PFSK-1 (cell line): Measurements from ENCODE around the gene DUS1L.

Source experiments
- FOXP2 ChIP-seq: optimal IDR thresholded peaks from 2 replicates; pipeline ENCODE3; 2011; ENCODE audit warnings: borderline replicate concordance, control low read depth, inconsistent platforms; ENCODE audit not compliant: insufficient read depth; ENCODE audit errors: extremely low read length, extremely low read depth
- POLR2AphosphoS5 ChIP-seq: IDR thresholded peaks from 2 replicates; pipeline ENCODE4 v1.6.1; 2012; ENCODE audit warnings: low read depth, mild to moderate bottlenecking, control low read depth, low read length, moderate library complexity
- SIN3A ChIP-seq: IDR thresholded peaks from 2 replicates; pipeline ENCODE4 v1.6.1; 2012; ENCODE audit warnings: mild to moderate bottlenecking, low read length, moderate library complexity, borderline replicate concordance; ENCODE audit not compliant: insufficient read depth
- TAF1 ChIP-seq: IDR thresholded peaks from 2 replicates; pipeline ENCODE4 v1.6.1; 2012; ENCODE audit warnings: low read length, control low read depth, borderline replicate concordance; ENCODE audit not compliant: insufficient read depth
- TF ChIP-seq, protein P1 (sequence below), 2 experiments: IDR thresholded peaks; 2 replicates each; pipeline versions ENCODE4 v1.6.1 to v1.8.0; 2011 to 2012; ENCODE audit warnings: low read depth in 2 of 2, low read length in 2 of 2, control low read depth in 1 of 2, inconsistent platforms in 1 of 2, mild to moderate bottlenecking in 1 of 2, moderate library complexity in 1 of 2; ENCODE audit not compliant: insufficient read depth in 1 of 2

DUS1L gene

DNA sequence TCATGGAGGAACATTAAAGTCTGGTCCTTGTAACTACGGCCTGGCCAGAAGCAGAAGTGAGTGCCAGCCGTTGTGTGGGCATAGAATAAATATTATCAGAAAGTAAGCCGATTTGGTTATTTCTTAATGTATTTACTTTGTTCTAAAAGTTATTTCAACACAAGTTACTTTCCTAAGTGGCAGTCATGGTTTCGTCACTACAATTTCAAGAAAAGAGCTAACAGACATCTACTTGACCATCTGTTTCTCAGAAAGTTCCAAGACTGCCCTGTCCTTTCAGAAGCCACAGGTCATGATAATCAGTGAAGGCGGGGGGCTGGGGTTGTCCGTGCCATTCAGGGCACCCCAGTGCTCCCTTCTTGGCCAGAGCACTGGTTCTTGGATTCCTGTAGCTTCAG lies 47.3 kb upstream of the DUS1L start:
- TF ChIP-seq POLR2AphosphoS5 (no peak), TAF1 (no peak), SIN3A (no peak), FOXP2 (no peak)
- TF ChIP-seq, protein P1, sequence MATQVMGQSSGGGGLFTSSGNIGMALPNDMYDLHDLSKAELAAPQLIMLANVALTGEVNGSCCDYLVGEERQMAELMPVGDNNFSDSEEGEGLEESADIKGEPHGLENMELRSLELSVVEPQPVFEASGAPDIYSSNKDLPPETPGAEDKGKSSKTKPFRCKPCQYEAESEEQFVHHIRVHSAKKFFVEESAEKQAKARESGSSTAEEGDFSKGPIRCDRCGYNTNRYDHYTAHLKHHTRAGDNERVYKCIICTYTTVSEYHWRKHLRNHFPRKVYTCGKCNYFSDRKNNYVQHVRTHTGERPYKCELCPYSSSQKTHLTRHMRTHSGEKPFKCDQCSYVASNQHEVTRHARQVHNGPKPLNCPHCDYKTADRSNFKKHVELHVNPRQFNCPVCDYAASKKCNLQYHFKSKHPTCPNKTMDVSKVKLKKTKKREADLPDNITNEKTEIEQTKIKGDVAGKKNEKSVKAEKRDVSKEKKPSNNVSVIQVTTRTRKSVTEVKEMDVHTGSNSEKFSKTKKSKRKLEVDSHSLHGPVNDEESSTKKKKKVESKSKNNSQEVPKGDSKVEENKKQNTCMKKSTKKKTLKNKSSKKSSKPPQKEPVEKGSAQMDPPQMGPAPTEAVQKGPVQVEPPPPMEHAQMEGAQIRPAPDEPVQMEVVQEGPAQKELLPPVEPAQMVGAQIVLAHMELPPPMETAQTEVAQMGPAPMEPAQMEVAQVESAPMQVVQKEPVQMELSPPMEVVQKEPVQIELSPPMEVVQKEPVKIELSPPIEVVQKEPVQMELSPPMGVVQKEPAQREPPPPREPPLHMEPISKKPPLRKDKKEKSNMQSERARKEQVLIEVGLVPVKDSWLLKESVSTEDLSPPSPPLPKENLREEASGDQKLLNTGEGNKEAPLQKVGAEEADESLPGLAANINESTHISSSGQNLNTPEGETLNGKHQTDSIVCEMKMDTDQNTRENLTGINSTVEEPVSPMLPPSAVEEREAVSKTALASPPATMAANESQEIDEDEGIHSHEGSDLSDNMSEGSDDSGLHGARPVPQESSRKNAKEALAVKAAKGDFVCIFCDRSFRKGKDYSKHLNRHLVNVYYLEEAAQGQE (IDR thresholded peaks at IDR 0.05; ENCODE audit: insufficient read depth in 1 of 2, low read depth in 2 of 2, low read length in 2 of 2): no peak

DNA sequence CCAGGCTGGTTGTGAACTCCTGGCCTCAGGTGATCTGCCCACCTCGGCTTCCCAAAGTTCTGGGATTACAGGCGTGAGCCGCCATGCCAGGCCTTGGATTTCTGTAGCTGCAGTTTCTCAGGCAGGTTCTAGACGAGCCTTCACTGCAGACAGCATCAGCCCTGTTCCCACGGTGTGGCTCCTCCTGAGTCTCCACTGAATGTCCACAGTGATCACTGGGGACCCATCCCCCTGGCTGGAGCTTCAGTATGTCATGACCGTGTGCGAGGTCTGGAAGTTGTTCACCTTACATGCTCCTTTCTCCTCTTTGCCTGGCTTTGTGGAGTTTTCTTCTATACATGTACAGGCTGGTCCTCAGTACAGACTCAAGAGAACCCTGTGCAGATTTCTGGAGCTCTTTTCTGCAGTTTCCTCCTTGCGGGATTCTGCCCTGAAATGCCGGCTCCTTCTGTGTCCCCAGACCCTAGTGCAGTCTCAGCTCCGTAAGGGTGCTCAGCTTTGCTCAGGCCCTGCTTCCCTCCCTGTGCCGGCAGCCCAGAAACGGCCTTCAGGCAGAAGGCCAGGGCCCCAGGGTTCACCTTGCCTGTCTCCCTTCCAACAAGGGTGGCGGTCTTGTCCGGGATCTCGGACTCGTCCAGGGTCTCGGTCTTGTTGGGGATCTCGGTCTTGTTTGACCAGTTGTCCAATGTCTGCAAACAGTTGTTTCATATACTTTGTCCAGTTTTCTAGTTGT lies 46.7 kb upstream of the DUS1L start:
- TF ChIP-seq POLR2AphosphoS5 (no peak), SIN3A (no peak), FOXP2 (no peak), TAF1 (no peak)
- TF ChIP-seq, protein P1 (IDR thresholded peaks at IDR 0.05; ENCODE audit: insufficient read depth in 1 of 2, low read depth in 2 of 2, low read length in 2 of 2): no peak

DNA sequence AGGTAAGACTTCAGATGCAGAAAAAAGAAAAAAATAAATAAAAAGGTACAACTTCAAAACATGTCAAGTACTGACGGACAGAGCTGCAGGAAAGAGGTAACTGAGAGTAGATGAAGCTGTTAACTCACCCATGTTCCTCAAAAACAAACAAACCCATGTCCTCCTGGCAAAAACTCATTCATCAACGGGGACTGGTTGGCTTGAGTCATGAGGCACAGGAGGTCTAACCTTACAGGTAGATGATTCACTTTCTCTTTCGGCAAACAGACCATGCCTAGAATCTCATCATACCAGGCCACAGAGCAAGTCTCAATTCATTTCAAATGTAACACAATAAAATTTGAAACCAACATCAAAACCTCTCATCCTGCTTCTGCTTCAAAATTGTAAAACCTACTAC lies 44.7 kb upstream of the DUS1L start:
- TF ChIP-seq POLR2AphosphoS5: no peak
- TF ChIP-seq, protein P1 (IDR thresholded peaks at IDR 0.05; ENCODE audit: insufficient read depth in 1 of 2, low read depth in 2 of 2, low read length in 2 of 2): no peak
- no peak for TF ChIP-seq FOXP2
- no peak for TF ChIP-seq SIN3A
- no peak for TF ChIP-seq TAF1

DNA sequence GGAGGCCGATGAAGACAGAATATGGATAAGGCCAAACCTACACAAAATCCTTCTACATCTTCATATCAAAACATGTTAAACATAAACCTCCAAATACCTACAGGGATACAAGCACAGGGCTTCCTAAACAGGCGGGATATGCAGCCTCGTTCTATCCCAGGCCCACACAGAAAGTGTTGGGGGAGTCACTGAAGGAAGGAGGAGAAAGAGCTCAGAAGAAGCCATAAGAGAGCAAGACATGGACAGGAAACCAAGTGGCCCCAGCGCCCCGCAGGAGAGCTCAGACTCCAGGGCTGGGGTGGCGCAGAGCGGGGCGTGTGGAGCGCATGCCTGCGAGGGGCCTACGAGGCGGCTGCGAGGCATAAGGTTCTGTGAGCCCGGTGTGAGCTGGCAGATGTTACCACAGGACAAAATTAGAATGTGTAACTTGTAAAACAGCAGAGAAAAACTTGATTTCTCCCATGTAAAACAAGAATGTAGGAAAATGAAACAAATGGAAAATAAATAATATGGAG lies 43.4 kb upstream of the DUS1L start:
- TF ChIP-seq POLR2AphosphoS5 (no peak), TAF1 (no peak), FOXP2 (no peak), SIN3A (no peak)
- TF ChIP-seq, protein P1 (IDR thresholded peaks at IDR 0.05; ENCODE audit: insufficient read depth in 1 of 2, low read depth in 2 of 2, low read length in 2 of 2): no peak

DNA sequence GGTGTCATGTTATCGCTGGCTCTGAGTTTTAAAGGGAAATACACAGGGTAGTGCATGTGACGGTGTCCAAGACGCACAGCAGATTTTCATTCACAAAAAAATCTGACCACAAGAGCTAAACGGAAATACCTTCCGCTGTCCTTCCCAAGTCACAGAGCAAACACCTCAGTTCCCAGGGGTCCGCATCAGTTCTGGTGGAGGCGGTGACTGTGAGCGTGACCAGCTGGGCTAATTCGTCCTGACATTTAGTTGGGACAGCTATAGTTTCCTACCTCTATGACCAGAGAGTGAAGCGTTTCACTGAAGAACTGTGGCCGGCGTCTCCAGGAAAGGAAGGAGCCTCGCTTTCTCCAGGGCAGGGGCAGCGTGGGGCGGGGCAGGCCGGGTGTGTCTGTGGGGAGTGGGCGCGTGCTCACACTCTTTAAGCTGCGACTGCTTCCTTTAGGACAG lies 42.9 kb upstream of the DUS1L start:
- peak; percentile 62; the same call in 1 of the 2 replicates for TF ChIP-seq SIN3A
- peak; percentile 38; the same call in 1 of the 2 replicates for TF ChIP-seq POLR2AphosphoS5
- no peak for TF ChIP-seq TAF1
